Smooth muscle cell of the pulmonary artery (primary cell): ENCODE results near the gene OR10G6. TPM values are rescaled to one million over a fixed set of nuclear protein-coding genes. Genes with fewer than 3 reads are reported as not detected.

Source experiments
- total RNA-seq: library from RNA; depleted of rRNA; stranded (reverse); fragments of >200 nt; gene quantifications from 2 replicates; pipeline ENCODE4 v1.2.3, GENCODE V29; 2014

The OR10G6 gene
- total RNA-seq = not detected in 2 replicates

GRCh38 chr11:123995119-123995518 lies at the start of gene OR10G6:
Gene OR10G6 (minus strand): TSS chr11:123995161. CDS start chr11:123995161, 0 bp downstream.

GRCh38 chr11:124041254-124041653 lies 46.3 kb upstream of the OR10G6 start, which contains the start of gene OR10G7:
Gene OR10G7 (minus strand): TSS chr11:124041325. CDS start chr11:124039001, 2,324 bp downstream.

GRCh38 chr11:124026498-124026897 lies 31.5 kb upstream of the OR10G6 start, which contains the start of gene OR10G8:
Gene OR10G8 (plus strand): TSS chr11:124026798. CDS start chr11:124029623, 2,825 bp downstream.

GRCh38 chr11:124012697-124013096 lies 17.7 kb upstream of the OR10G6 start, which contains the start of gene OR10G4:
Gene OR10G4 (plus strand): TSS chr11:124012997. CDS start chr11:124015575, 2,578 bp downstream.

GRCh38 chr11:123977731-123978347 lies 17.1 kb downstream of the OR10G6 start, which contains the start of gene OR10S1:
Gene OR10S1 (minus strand): TSS chr11:123977781. CDS start chr11:123977664, 117 bp downstream.

Other genes with a start within 250 kb of the OR10G6 start
- gene OR6X1, start 240.6 kb downstream of the OR10G6 start, total RNA-seq = not detected in 2 replicates
- gene OR6M1, start 188.8 kb downstream of the OR10G6 start, total RNA-seq = not detected in 2 replicates
- gene TMEM225, start 109.5 kb downstream of the OR10G6 start, total RNA-seq = not detected in 2 replicates
- not detected in 2 replicates for gene OR8D4, start 93.0 kb downstream of the OR10G6 start, total RNA-seq
- gene OR4D5, start 55.5 kb downstream of the OR10G6 start, total RNA-seq = not detected in 2 replicates
- gene OR6T1, start 51.3 kb downstream of the OR10G6 start, total RNA-seq = not detected in 2 replicates
- not detected in 2 replicates for gene OR10S1, start 17.4 kb downstream of the OR10G6 start, total RNA-seq
- gene OR10G4, start 17.8 kb upstream of the OR10G6 start, total RNA-seq = not detected in 2 replicates
- not detected in 2 replicates for gene OR10G9, start 27.9 kb upstream of the OR10G6 start, total RNA-seq
- not detected in 2 replicates for gene OR10G8, start 31.6 kb upstream of the OR10G6 start, total RNA-seq
- gene OR10G7, start 46.2 kb upstream of the OR10G6 start, total RNA-seq = not detected in 2 replicates
- 18.4 and 21.8 TPM in 2 replicates for gene VWA5A, start 120.3 kb upstream of the OR10G6 start, total RNA-seq
- gene OR10D3, start 188.2 kb upstream of the OR10G6 start, total RNA-seq = not detected in 2 replicates
- gene OR8G1, start 245.9 kb upstream of the OR10G6 start, total RNA-seq = not detected in 2 replicates